Measurements from ENCODE around the gene RNF222. TPM values are rescaled to one million over a fixed set of nuclear protein-coding genes. Genes with fewer than 3 reads are reported as not detected.

Gene RNF222
- total RNA-seq, 4 donors from 2014 or later: not detected

DNA sequence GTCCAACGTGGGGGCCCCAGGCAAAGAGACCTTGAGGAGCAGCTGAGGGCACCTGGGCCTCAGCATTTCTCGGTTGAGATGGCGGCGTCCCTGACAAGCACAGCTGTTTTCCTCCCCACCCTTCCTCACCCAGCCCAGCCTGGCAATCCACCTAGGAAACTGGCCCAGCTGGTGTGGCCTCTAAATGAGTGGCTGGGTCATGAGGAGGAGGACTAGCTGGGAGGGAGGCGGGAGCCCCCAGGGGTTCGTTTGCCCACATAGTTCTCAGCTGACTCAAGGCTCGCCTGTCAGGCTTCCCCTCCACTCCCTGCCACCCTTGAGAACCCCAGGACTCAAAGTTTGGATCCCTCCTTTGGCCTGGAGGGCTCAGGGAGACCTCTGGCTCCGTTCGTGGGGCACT, 5.9 kb downstream of the RNF222 start:
- intact Hi-C loops (cut with DNase I): no loop called here
- H3K4me3 ChIP-seq (replicated peaks in 1 of 3): no peak overlapping the region
- DNase-seq: no peak

GRCh38 chr17:8387914-8388651, 9.5 kb downstream of the RNF222 start:
- H3K27ac ChIP-seq: no peak overlapping the region
- H3K4me3 ChIP-seq (replicated peaks in 1 of 3): no peak overlapping the region
- no peak for DNase-seq
- no peaks in the 10 kb centered on the region for H3K36me3 ChIP-seq
- no peaks in the 10 kb centered on the region for H3K9me3 ChIP-seq
- WGBS, 2 donors: 91 to 94% methylated on average over 7 of the region's 7 CpGs
- H3K27me3 ChIP-seq: no peaks in the 10 kb centered on the region
- intact Hi-C loops (cut with DNase I): no loop called here
- no peak for TF ChIP-seq POLR2A (IDR thresholded peaks at IDR 0.05)
- no peak for TF ChIP-seq CTCF (IDR thresholded peaks at IDR 0.05)
- H3K4me1 ChIP-seq: peaks cover 4 to 8% of the 10 kb centered on the region in 2 donors

More for the DNA sequence above, 5.9 kb downstream of the RNF222 start:
- H3K27me3 ChIP-seq: no peaks in the 10 kb centered on the region
- WGBS, 2 donors: 13 to 38% methylated on average over 3 to 9 of the region's 9 CpGs
- no peaks in the 10 kb centered on the region for H3K36me3 ChIP-seq
- H3K9me3 ChIP-seq: no peaks in the 10 kb centered on the region
- TF ChIP-seq CTCF (IDR thresholded peaks at IDR 0.05) (no peak), POLR2A (IDR thresholded peaks at IDR 0.05) (no peak)
- no peaks in the 10 kb centered on the region for H3K4me1 ChIP-seq
- no peak overlapping the region for H3K27ac ChIP-seq

GRCh38 chr17:8386841-8387240, 10.8 kb downstream of the RNF222 start:
- 56 to 59% methylated on average over 6 of the region's 6 CpGs for WGBS, 2 donors
- no peaks in the 10 kb centered on the region for H3K27me3 ChIP-seq
- no peak overlapping the region for H3K27ac ChIP-seq
- no peak for DNase-seq
- no peak overlapping the region for H3K4me3 ChIP-seq (replicated peaks in 1 of 3)
- no peaks in the 10 kb centered on the region for H3K36me3 ChIP-seq
- no peaks in the 10 kb centered on the region for H3K9me3 ChIP-seq
- peaks cover 11 to 12% of the 10 kb centered on the region in 2 donors for H3K4me1 ChIP-seq
- intact Hi-C loops (cut with DNase I): no loop called here
- TF ChIP-seq CTCF (IDR thresholded peaks at IDR 0.05) (no peak), POLR2A (IDR thresholded peaks at IDR 0.05) (no peak)

DNA sequence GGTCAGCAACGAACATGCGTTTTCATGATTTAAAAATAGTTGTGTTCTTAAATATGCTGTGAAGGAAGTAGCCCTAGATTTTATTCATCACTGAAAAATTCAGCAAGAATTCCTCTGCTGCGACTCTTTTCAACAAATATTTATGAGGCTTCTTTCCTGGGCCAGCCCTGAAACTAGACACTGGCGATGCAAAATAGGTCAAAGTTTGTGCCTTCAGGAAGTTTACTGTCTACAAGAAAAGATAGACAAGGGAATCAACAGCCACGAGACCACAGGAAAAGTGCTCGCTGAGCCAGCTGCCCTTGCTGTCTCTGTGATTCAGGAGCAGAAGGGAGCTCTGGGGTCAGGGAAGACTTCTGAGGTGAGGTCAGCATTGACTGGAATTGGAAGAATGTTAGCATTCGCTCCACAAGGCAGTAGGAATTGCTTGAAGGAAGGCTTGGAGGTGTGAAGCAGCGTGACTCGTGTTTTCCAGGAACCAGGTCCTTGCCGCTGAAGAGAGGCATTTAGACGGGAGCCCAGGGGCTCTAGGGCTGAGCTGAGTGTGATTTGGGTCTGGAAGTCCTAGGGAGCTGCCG, 12.7 kb downstream of the RNF222 start:
- TF ChIP-seq CTCF (IDR thresholded peaks at IDR 0.05) (no peak), POLR2A (IDR thresholded peaks at IDR 0.05) (no peak)

More for the DNA sequence above, 12.7 kb downstream of the RNF222 start:
- intact Hi-C loops (cut with DNase I): no loop called here
- H3K4me1 ChIP-seq: peaks cover 20 to 25% of the 10 kb centered on the region in 2 donors
- H3K36me3 ChIP-seq: peaks cover 5 to 12% of the 10 kb centered on the region in 2 donors
- H3K27me3 ChIP-seq: no peaks in the 10 kb centered on the region
- no peaks in the 10 kb centered on the region for H3K9me3 ChIP-seq
- WGBS, 2 donors: 79 to 80% methylated on average over 12 of the region's 12 CpGs
- H3K27ac ChIP-seq: no peak overlapping the region
- no peak overlapping the region for H3K4me3 ChIP-seq (replicated peaks in 1 of 3)
- no peak for DNase-seq
